H9 (cell line): Measurements from ENCODE around the gene ACOT8. TPM values are rescaled to one million over a fixed set of nuclear protein-coding genes. Genes with fewer than 3 reads are reported as not detected.

Source experiments
- DNase-seq: peaks from one replicate; pipeline ENCODE4 v3.0.0-alpha.2; 2017
- H2AFZ ChIP-seq: one replicate; pipeline ENCODE4 v1.6.1; 2013; ENCODE audit warnings: mild to moderate bottlenecking, low read length, control low read depth, moderate library complexity
- H2AK5ac ChIP-seq: 2 replicates; pipeline ENCODE4 v1.6.1; 2013; ENCODE audit warnings: low read length, control low read depth, mixed read lengths; ENCODE audit not compliant: insufficient read length
- H2BK120ac ChIP-seq: one replicate; pipeline ENCODE4 v1.6.1; 2013; ENCODE audit warnings: low read depth, mild to moderate bottlenecking, low read length, control low read depth, inconsistent platforms; ENCODE audit not compliant: poor library complexity, severe bottlenecking
- H2BK12ac ChIP-seq: 2 replicates; pipeline ENCODE4 v1.6.1; 2013; ENCODE audit warnings: low read length, control low read depth, mixed read lengths, low read depth; ENCODE audit not compliant: insufficient read length
- H2BK15ac ChIP-seq: 2 replicates; pipeline ENCODE4 v1.6.1; 2013; ENCODE audit warnings: low read depth, low read length, control low read depth
- H2BK20ac ChIP-seq: one replicate; pipeline ENCODE4 v1.6.1; 2013; ENCODE audit warnings: low read depth, mild to moderate bottlenecking, low read length, control low read depth, inconsistent platforms; ENCODE audit not compliant: poor library complexity, severe bottlenecking
- H2BK5ac ChIP-seq: 2 replicates; pipeline ENCODE4 v1.6.1; 2013; ENCODE audit warnings: low read length, control low read depth, mixed read lengths; ENCODE audit not compliant: insufficient read length
- H3K14ac ChIP-seq: 2 replicates; pipeline ENCODE4 v1.6.1; 2013; ENCODE audit warnings: low read length, control low read depth; ENCODE audit not compliant: insufficient read depth
- H3K18ac ChIP-seq: 2 replicates; pipeline ENCODE4 v1.6.1; 2013; ENCODE audit warnings: low read depth, mild to moderate bottlenecking, mixed read lengths, low read length, control low read depth; ENCODE audit not compliant: insufficient read length
- H3K23ac ChIP-seq: 2 replicates; pipeline ENCODE4 v1.6.1; 2013; ENCODE audit warnings: low read length, control low read depth, mixed read lengths, low read depth; ENCODE audit not compliant: insufficient read length
- H3K23me2 ChIP-seq: 2 replicates; pipeline ENCODE4 v1.6.1; 2013; ENCODE audit warnings: low read depth, mild to moderate bottlenecking, mixed read lengths, low read length, control low read depth; ENCODE audit not compliant: insufficient read length, poor library complexity, severe bottlenecking
- H3K27ac ChIP-seq: 2 replicates; pipeline ENCODE4 v1.5.1; 2013; ENCODE audit warnings: low read length, control low read depth, mixed read lengths, low read depth; ENCODE audit not compliant: insufficient read length
- H3K27me3 ChIP-seq: 2 replicates; pipeline ENCODE4 v1.6.1; 2013; ENCODE audit warnings: low read length, control low read depth, inconsistent platforms; ENCODE audit not compliant: insufficient read depth
- H3K4ac ChIP-seq: 2 replicates; pipeline ENCODE4 v1.6.1; 2013; ENCODE audit warnings: low read depth, mild to moderate bottlenecking, control low read depth, inconsistent platforms, low read length, moderate library complexity
- H3K4me1 ChIP-seq: 2 replicates; pipeline ENCODE4 v1.6.1; 2013; ENCODE audit warnings: low read length, control low read depth, inconsistent platforms; ENCODE audit not compliant: insufficient read depth
- H3K4me2 ChIP-seq: 2 replicates; pipeline ENCODE4 v1.6.1; 2013; ENCODE audit warnings: low read length, control low read depth, mixed read lengths; ENCODE audit not compliant: insufficient read length, insufficient read depth
- H3K56ac ChIP-seq: 2 replicates; pipeline ENCODE4 v1.6.1; 2013; ENCODE audit warnings: low read depth, mild to moderate bottlenecking, mixed read lengths, low read length, control low read depth; ENCODE audit not compliant: insufficient read length
- H3K79me1 ChIP-seq: 2 replicates; pipeline ENCODE4 v1.6.1; 2013; ENCODE audit warnings: low read depth, mild to moderate bottlenecking, moderate library complexity, low read length, control low read depth, inconsistent platforms; ENCODE audit not compliant: insufficient read depth, poor library complexity, severe bottlenecking
- H3K79me2 ChIP-seq: 2 replicates; pipeline ENCODE4 v1.6.1; 2013; ENCODE audit warnings: low read length, control low read depth, inconsistent platforms; ENCODE audit not compliant: insufficient read depth
- H3K9ac ChIP-seq: 2 replicates; pipeline ENCODE4 v1.6.1; 2013; ENCODE audit warnings: low read length, control low read depth, mixed read lengths; ENCODE audit not compliant: insufficient read length; ENCODE audit errors: extremely low read depth
- H3K9me3 ChIP-seq: one replicate; pipeline ENCODE4 v1.6.1; 2013; ENCODE audit warnings: low read depth, low read length, inconsistent platforms; ENCODE audit not compliant: control insufficient read depth
- H3T11ph ChIP-seq: one replicate; pipeline ENCODE4 v1.6.1; 2013; ENCODE audit warnings: mild to moderate bottlenecking, low read length, control low read depth, inconsistent platforms
- H4K20me1 ChIP-seq: one replicate; pipeline ENCODE4 v1.6.1; 2013; ENCODE audit not compliant: control insufficient read depth, insufficient read length, insufficient read depth
- H4K5ac ChIP-seq: 2 replicates; pipeline ENCODE4 v1.6.1; 2013; ENCODE audit warnings: low read depth, mild to moderate bottlenecking, mixed read lengths, low read length, control low read depth; ENCODE audit not compliant: insufficient read length
- H4K8ac ChIP-seq: replicated peaks from 2 replicates; pipeline ENCODE4 v1.6.1; 2013; ENCODE audit warnings: low read length, control low read depth, mixed read lengths, low read depth; ENCODE audit not compliant: insufficient read length
- H4K91ac ChIP-seq: 2 replicates; pipeline ENCODE4 v1.6.1; 2013; ENCODE audit warnings: low read depth, mild to moderate bottlenecking, moderate library complexity, mixed read lengths, low read length, control low read depth; ENCODE audit not compliant: insufficient read length
- H3K27ac Mint-ChIP-seq, 3 experiments: 2 replicates in 2 of 3; 3 replicates in 1 of 3; pipeline ENCODE4 v1.8.0; 2020 to 2021; ENCODE audit warnings: mixed read lengths in 3 of 3, mild to moderate bottlenecking in 1 of 3, moderate library complexity in 1 of 3
- H3K27me3 Mint-ChIP-seq: 2 replicates; pipeline ENCODE4 v1.8.0; 2021; ENCODE audit warnings: low read depth, mild to moderate bottlenecking, moderate library complexity, mixed read lengths
- H3K36me3 Mint-ChIP-seq, 3 experiments: 2 replicates in 2 of 3; 3 replicates in 1 of 3; pipeline ENCODE4 v1.8.0; 2020 to 2021; ENCODE audit warnings: low read depth in 3 of 3, mixed read lengths in 3 of 3; ENCODE audit not compliant: insufficient read depth in 1 of 3
- H3K4me1 Mint-ChIP-seq, 2 experiments: 2 replicates each; pipeline ENCODE4 v1.8.0; 2020; ENCODE audit warnings: mixed read lengths in 2 of 2
- H3K4me3 Mint-ChIP-seq, 2 experiments: 2 replicates in 1 of 2; 3 replicates in 1 of 2; pipeline ENCODE4 v1.8.0; 2020 to 2021; ENCODE audit warnings: mild to moderate bottlenecking in 2 of 2, mixed read lengths in 2 of 2, moderate library complexity in 1 of 2
- H3K9me3 Mint-ChIP-seq, 2 experiments: 2 replicates in 1 of 2; 3 replicates in 1 of 2; pipeline ENCODE4 v1.8.0; 2020; ENCODE audit warnings: mild to moderate bottlenecking in 2 of 2, mixed read lengths in 2 of 2, moderate library complexity in 1 of 2
- WGBS: extraction: QIAGEN DNeasy Blood & Tissue Kit; methylation state at CpG from one replicate; pipeline ENCODE4 v1.1.7; 2013; ENCODE audit warnings: missing lambda C conversion rate, low lambda C conversion rate, mixed read lengths; ENCODE audit not compliant: insufficient read length; ENCODE audit errors: extremely low coverage; 5-methylcytosine and 5-hydroxymethylcytosine counted together
- total RNA-seq: library from RNA; stranded (reverse); gene quantifications from 2 replicates; pipeline ENCODE4 v1.2.1, GENCODE V29; 2021
- TF ChIP-seq, protein P1 (sequence below): fragments of 200-600 bp; sonication (generic); conservative IDR thresholded peaks from 3 replicates; pipeline ENCODE4 v1.8.0; 2021; ENCODE audit warnings: antibody characterized with exemption, mild to moderate bottlenecking

The ACOT8 gene
- total RNA-seq, 1 experiment from 2014 or later = 26.7 TPM

- no peak overlapping the region for H2BK12ac ChIP-seq
Observed at GRCh38 chr20:45861221-45862075, 4.3 kb upstream of the ACOT8 start.

More at GRCh38 chr20:45861221-45862075, 4.3 kb upstream of the ACOT8 start:
- no peaks in the 10 kb centered on the region for H3K79me1 ChIP-seq
- no peak overlapping the region for H3K4me3 Mint-ChIP-seq
- H3K27me3 ChIP-seq = no peaks in the 10 kb centered on the region
- H3K9me3 ChIP-seq = no peaks in the 10 kb centered on the region
- peaks cover 0 to 7% (median 2%) of the 10 kb centered on the region in 3 experiments; a peak in 3 of 7 replicates for H3K36me3 Mint-ChIP-seq
- peaks cover 5% of the 10 kb centered on the region for H3K23me2 ChIP-seq
- no peak overlapping the region for H2BK120ac ChIP-seq
- H3K27ac ChIP-seq = no peak overlapping the region
- no peaks in the 10 kb centered on the region for H3K27me3 Mint-ChIP-seq
- no peak overlapping the region for H2BK20ac ChIP-seq
- peaks cover 3% of the 10 kb centered on the region; the same call in 1 of the 2 replicates for H3K79me2 ChIP-seq
- H3K9ac ChIP-seq = no peak overlapping the region
- WGBS = no CpG with 5 or more reads among the region's 7 CpGs
- H3K4me1 Mint-ChIP-seq = peaks cover 22% of the 10 kb centered on the region in 2 experiments
- no peak for DNase-seq
- H2BK5ac ChIP-seq = no peak overlapping the region
- no peaks in the 10 kb centered on the region for H3K9me3 Mint-ChIP-seq
- peaks cover 2% of the 10 kb centered on the region for H4K20me1 ChIP-seq
- H2AFZ ChIP-seq = no peak overlapping the region
- no peak overlapping the region for H3K18ac ChIP-seq
- H3K56ac ChIP-seq = no peak overlapping the region
- no peak overlapping the region for H4K8ac ChIP-seq
- H3T11ph ChIP-seq = no peak overlapping the region
- H3K4me2 ChIP-seq = no peak overlapping the region
- no peak overlapping the region for H3K23ac ChIP-seq
- H3K4me1 ChIP-seq = peaks cover 2% of the 10 kb centered on the region; the same call in 1 of the 2 replicates
- H3K4ac ChIP-seq = no peak overlapping the region
- no peak overlapping the region for H4K91ac ChIP-seq
- TF ChIP-seq, protein P1, sequence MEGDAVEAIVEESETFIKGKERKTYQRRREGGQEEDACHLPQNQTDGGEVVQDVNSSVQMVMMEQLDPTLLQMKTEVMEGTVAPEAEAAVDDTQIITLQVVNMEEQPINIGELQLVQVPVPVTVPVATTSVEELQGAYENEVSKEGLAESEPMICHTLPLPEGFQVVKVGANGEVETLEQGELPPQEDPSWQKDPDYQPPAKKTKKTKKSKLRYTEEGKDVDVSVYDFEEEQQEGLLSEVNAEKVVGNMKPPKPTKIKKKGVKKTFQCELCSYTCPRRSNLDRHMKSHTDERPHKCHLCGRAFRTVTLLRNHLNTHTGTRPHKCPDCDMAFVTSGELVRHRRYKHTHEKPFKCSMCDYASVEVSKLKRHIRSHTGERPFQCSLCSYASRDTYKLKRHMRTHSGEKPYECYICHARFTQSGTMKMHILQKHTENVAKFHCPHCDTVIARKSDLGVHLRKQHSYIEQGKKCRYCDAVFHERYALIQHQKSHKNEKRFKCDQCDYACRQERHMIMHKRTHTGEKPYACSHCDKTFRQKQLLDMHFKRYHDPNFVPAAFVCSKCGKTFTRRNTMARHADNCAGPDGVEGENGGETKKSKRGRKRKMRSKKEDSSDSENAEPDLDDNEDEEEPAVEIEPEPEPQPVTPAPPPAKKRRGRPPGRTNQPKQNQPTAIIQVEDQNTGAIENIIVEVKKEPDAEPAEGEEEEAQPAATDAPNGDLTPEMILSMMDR = no peak
- no peak overlapping the region for H3K14ac ChIP-seq
- 0 out of 7 replicates have a peak overlapping the region, but pooled peaks of 1 of the 3 experiments have one; percentile 61 for H3K27ac Mint-ChIP-seq
- H2BK15ac ChIP-seq = no peak overlapping the region; the same call in 1 of the 2 replicates
- H2AK5ac ChIP-seq = no peak overlapping the region
- no peak overlapping the region for H4K5ac ChIP-seq
